ENCODE data around the gene C8G. TPM values are rescaled to one million over a fixed set of nuclear protein-coding genes. Genes with fewer than 3 reads are reported as not detected.

The C8G gene
- total RNA-seq, 1 donor from 2014 or later: not detected

DNA sequence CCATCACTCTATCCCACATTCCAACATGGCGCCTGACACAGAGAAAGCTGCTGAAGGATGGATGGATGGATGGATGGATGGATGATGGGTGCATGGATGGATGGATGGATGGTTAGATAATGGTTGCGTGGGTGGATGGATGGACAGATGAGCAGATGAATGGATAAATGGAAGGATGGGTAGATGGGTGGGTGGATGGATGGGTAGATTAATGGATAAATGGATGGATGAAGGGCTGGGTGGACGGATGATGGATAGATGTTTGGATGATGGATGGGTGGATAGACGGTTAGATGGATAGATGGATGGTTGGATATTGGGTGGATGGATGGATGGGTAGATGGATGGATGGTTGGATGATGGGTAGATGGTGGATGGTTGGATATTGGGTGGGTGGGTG, 11.6 kb downstream of the C8G start:
- TF ChIP-seq, protein P1, sequence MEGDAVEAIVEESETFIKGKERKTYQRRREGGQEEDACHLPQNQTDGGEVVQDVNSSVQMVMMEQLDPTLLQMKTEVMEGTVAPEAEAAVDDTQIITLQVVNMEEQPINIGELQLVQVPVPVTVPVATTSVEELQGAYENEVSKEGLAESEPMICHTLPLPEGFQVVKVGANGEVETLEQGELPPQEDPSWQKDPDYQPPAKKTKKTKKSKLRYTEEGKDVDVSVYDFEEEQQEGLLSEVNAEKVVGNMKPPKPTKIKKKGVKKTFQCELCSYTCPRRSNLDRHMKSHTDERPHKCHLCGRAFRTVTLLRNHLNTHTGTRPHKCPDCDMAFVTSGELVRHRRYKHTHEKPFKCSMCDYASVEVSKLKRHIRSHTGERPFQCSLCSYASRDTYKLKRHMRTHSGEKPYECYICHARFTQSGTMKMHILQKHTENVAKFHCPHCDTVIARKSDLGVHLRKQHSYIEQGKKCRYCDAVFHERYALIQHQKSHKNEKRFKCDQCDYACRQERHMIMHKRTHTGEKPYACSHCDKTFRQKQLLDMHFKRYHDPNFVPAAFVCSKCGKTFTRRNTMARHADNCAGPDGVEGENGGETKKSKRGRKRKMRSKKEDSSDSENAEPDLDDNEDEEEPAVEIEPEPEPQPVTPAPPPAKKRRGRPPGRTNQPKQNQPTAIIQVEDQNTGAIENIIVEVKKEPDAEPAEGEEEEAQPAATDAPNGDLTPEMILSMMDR (IDR thresholded peaks at IDR 0.05; ENCODE audit: insufficient read depth, low read length, poor library complexity, severe bottlenecking): no peak
- H3K27me3 ChIP-seq (ENCODE audit: control insufficient read depth, insufficient read depth, low read length): no peaks in the 10 kb centered on the region
- no peak overlapping the region for H3K4me3 ChIP-seq (ENCODE audit: low read depth, low read length)
- H3K36me3 ChIP-seq (ENCODE audit: control insufficient read depth, insufficient read depth, low read length): no peaks in the 10 kb centered on the region
- DNase-seq (ENCODE audit: low read depth): no peak

DNA sequence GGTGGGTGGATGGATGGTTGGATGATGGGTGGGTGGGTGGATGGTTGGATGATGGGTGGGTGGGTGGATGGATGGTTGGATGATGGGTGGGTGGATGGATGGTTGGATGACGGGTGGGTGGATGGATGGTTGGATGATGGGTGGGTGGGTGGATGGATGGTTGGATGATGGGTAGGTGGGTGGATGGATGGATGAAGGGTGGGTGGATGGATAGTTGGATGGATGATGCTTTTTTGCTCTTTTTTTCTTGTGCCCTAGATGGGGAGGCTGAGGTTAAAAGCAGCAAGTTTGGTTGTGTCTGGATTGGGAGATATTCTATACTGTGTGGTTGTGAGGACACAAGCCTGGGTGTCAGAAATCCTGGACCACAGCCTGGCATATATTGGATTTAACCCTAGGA, 12.4 kb downstream of the C8G start:
- no peaks in the 10 kb centered on the region for H3K27me3 ChIP-seq (ENCODE audit: control insufficient read depth, insufficient read depth, low read length)
- no peaks in the 10 kb centered on the region for H3K36me3 ChIP-seq (ENCODE audit: control insufficient read depth, insufficient read depth, low read length)
- TF ChIP-seq, protein P1 (IDR thresholded peaks at IDR 0.05; ENCODE audit: insufficient read depth, low read length, poor library complexity, severe bottlenecking): no peak
- no peak for DNase-seq (ENCODE audit: low read depth)
- H3K4me3 ChIP-seq (ENCODE audit: low read depth, low read length): no peak overlapping the region

GRCh38 chr9:136957901-136958300, 12.9 kb downstream of the C8G start:
- Histone ChIP-seq H3K36me3 (ENCODE audit: control insufficient read depth, insufficient read depth, low read length) (no peaks in the 10 kb centered on the region), H3K27me3 (ENCODE audit: control insufficient read depth, insufficient read depth, low read length) (no peaks in the 10 kb centered on the region), H3K4me3 (ENCODE audit: low read depth, low read length) (no peak overlapping the region)
- TF ChIP-seq, protein P1 (IDR thresholded peaks at IDR 0.05; ENCODE audit: insufficient read depth, low read length, poor library complexity, severe bottlenecking): no peak
- no peak for DNase-seq (ENCODE audit: low read depth)

DNA sequence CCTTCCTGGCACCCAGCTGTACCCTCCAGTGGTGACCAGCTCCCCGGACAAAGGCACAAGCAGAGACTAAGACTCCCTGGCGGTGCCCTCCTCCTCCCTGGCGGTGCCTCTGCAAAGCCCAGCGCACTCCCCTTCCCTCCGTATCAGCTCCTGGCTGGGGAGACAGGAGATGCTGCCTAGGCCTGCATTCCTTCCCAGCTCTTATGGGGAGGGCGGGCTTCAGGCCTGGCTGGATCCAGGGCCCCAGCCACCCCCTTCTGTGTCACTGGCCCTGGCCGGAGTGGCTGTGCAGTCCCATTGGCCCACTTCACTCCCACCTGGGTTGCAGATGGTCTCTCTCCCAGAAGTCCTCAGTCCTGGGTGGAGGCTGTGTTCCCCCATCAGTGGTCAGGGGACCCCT, 13.4 kb downstream of the C8G start:
- no peak for DNase-seq (ENCODE audit: low read depth)
- H3K4me3 ChIP-seq (ENCODE audit: low read depth, low read length): no peak overlapping the region
- H3K36me3 ChIP-seq (ENCODE audit: control insufficient read depth, insufficient read depth, low read length): no peaks in the 10 kb centered on the region
- no peaks in the 10 kb centered on the region for H3K27me3 ChIP-seq (ENCODE audit: control insufficient read depth, insufficient read depth, low read length)
- TF ChIP-seq, protein P1 (IDR thresholded peaks at IDR 0.05; ENCODE audit: insufficient read depth, low read length, poor library complexity, severe bottlenecking): no peak

DNA sequence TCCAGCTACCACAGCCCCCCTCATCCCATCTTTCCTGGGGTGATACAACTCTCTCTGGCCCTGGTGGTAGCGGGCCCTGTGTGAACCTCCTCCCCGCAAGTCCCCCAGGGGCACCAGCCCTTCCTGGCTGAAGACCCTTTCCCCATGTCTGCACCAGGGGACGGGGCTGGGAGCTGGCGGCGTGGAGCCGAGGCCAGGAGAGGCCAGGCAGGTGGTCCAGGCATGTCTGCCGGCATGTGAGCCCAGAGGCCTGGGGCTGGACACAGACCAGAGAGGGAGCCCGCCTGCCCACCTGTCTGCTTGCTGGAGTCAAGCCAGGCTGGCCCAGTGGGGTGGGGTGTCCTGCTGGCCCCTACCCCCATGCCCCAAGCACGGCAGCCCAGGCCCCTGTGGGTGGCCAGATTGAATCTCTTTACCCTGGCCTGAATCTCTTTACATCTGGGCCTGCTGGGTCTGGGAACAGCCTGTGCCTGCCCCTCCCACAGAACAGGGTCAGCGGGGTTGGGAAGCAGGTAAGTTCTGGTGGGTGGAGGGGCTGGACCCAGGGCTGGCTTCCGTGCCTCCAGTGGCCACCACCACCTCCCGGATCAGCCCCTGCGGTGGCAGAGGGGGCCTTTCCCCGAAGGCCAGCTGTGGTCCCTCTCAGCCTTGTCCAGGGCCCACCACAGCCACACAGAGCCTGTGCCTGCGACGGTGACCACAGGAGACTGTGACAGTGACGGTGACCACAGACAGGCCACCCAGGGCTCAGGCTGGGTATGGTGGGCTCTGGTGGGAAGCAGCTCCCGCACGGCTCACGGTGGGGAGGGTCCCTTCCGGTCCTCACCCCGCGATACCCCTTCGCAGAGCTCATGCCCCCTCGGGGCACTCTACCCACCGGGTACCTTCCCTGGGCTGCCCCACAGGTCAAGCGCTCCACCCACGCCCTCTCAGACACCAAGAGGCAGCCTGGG, 14.1 kb downstream of the C8G start:
- H3K36me3 ChIP-seq (ENCODE audit: control insufficient read depth, insufficient read depth, low read length): no peaks in the 10 kb centered on the region
- H3K4me3 ChIP-seq (ENCODE audit: low read depth, low read length): no peak overlapping the region
- TF ChIP-seq, protein P1 (IDR thresholded peaks at IDR 0.05; ENCODE audit: insufficient read depth, low read length, poor library complexity, severe bottlenecking): no peak
- DNase-seq (ENCODE audit: low read depth): no peak
- H3K27me3 ChIP-seq (ENCODE audit: control insufficient read depth, insufficient read depth, low read length): no peaks in the 10 kb centered on the region
